ENCODE results near the gene AGRN.

GRCh38 chr1:981955-982558 lies 37.9 kb upstream of the AGRN start, which contains the start of gene PERM1:
- TF ChIP-seq CTCF (IDR thresholded peaks at IDR 0.05): no peak
- no peak for TF ChIP-seq POLR2A (IDR thresholded peaks at IDR 0.05)
- no peak for TF ChIP-seq EP300 (IDR thresholded peaks at IDR 0.05)
- no peak for TF ChIP-seq POLR2AphosphoS5 (IDR thresholded peaks at IDR 0.05)
